ENCODE results near the gene MAPK10.

The MAPK10 gene

DNA sequence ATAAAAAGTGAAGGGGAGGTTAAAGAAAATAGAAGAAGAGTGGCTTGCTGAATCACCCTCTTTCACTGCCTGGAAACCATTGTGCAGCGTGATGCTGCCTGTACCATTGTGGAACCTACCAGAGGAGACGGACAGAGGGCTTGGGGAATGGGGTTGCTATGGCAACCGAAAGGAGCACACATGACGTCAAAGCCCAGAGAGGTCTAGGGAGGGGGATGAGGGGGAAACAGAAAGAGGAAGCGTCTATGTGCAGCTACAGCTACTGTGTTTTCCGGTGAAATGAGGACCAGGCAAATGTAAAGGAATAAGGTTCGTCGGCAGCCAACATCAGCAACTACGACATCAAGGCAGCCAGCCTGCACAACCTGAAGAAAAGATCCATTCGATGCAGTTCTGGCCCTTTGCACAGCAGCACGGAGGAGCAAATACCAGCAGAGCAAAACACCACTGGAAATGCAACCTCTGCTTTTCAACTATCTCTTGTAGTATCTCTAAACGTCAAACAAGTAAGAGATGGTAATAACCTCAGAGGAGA lies at the start of gene MAPK10:
TSS of gene MAPK10 (minus strand) at position 110 of the 535 bp plus-strand sequence.
- Histone ChIP-seq H3K4me1 (ENCODE audit: low read depth, poor library complexity, severe bottlenecking) (peaks cover 19% of the 10 kb centered on the region), H4K20me1 (ENCODE audit: insufficient read depth) (no peaks in the 10 kb centered on the region), H3K4me2 (peak within 1 kb of the TSS; percentile 75), H3K27ac (peak within 1 kb of the TSS; percentile 45), H3K4me3 (IDR thresholded peaks at IDR 0.05; ENCODE audit: insufficient read depth, low read depth, low read length) (peak within 1 kb of the TSS; percentile 72), H3K36me3 (ENCODE audit: insufficient read depth) (no peaks in the 10 kb centered on the region), H3K79me2 (ENCODE audit: insufficient read depth, low read depth) (no peaks in the 10 kb centered on the region), H3K9ac (peak within 1 kb of the TSS; percentile 38; the same call in 1 of the 2 replicates), H3K27me3 (ENCODE audit: insufficient read depth, low read depth) (no peaks in the 10 kb centered on the region), H2AFZ (ENCODE audit: low read depth) (peak within 1 kb of the TSS; percentile 79)
- TF ChIP-seq, protein P1, sequence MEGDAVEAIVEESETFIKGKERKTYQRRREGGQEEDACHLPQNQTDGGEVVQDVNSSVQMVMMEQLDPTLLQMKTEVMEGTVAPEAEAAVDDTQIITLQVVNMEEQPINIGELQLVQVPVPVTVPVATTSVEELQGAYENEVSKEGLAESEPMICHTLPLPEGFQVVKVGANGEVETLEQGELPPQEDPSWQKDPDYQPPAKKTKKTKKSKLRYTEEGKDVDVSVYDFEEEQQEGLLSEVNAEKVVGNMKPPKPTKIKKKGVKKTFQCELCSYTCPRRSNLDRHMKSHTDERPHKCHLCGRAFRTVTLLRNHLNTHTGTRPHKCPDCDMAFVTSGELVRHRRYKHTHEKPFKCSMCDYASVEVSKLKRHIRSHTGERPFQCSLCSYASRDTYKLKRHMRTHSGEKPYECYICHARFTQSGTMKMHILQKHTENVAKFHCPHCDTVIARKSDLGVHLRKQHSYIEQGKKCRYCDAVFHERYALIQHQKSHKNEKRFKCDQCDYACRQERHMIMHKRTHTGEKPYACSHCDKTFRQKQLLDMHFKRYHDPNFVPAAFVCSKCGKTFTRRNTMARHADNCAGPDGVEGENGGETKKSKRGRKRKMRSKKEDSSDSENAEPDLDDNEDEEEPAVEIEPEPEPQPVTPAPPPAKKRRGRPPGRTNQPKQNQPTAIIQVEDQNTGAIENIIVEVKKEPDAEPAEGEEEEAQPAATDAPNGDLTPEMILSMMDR (conservative IDR thresholded peaks at IDR 0.05; ENCODE audit: low read depth, low read length): no peak

DNA sequence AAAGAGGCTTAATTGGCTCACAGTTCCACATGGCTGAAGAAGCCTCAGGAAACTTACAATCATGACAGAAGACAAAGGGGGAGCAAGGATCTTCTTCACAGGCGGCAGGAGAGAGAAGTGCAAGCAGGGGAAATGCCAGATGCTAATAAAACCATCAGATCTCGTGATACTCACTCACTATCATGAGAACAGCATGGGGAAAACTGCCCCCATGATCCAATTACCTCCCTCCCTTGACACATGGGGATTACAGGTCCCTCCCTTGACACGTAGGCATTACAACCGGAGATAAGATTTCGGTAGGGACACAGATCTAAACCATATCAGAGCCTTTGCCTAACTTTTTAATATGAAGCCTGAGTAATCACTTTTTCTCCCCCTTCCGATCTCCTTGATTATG lies 43.7 kb upstream of the MAPK10 start:
- no peak overlapping the region for H3K27ac ChIP-seq
- no peaks in the 10 kb centered on the region for H3K27me3 ChIP-seq (ENCODE audit: insufficient read depth, low read depth)
- H3K4me2 ChIP-seq: no peak overlapping the region
- no peak overlapping the region for H3K4me3 ChIP-seq (IDR thresholded peaks at IDR 0.05; ENCODE audit: insufficient read depth, low read depth, low read length)
- no peak overlapping the region for H3K9ac ChIP-seq
- H3K4me1 ChIP-seq (ENCODE audit: low read depth, poor library complexity, severe bottlenecking): peaks cover 22% of the 10 kb centered on the region
- no peaks in the 10 kb centered on the region for H3K36me3 ChIP-seq (ENCODE audit: insufficient read depth)
- TF ChIP-seq, protein P1 (conservative IDR thresholded peaks at IDR 0.05; ENCODE audit: low read depth, low read length): no peak
- H3K79me2 ChIP-seq (ENCODE audit: insufficient read depth, low read depth): no peaks in the 10 kb centered on the region
- no peak overlapping the region for H2AFZ ChIP-seq (ENCODE audit: low read depth)
- H4K20me1 ChIP-seq (ENCODE audit: insufficient read depth): no peaks in the 10 kb centered on the region

GRCh38 chr4:86401826-86402225 lies 42.0 kb upstream of the MAPK10 start:
- no peak overlapping the region for H3K4me3 ChIP-seq (IDR thresholded peaks at IDR 0.05; ENCODE audit: insufficient read depth, low read depth, low read length)
- no peaks in the 10 kb centered on the region for H3K36me3 ChIP-seq (ENCODE audit: insufficient read depth)
- H3K27me3 ChIP-seq (ENCODE audit: insufficient read depth, low read depth): no peaks in the 10 kb centered on the region
- H4K20me1 ChIP-seq (ENCODE audit: insufficient read depth): no peaks in the 10 kb centered on the region
- no peak overlapping the region for H3K4me2 ChIP-seq
- TF ChIP-seq, protein P1 (conservative IDR thresholded peaks at IDR 0.05; ENCODE audit: low read depth, low read length): no peak
- H3K4me1 ChIP-seq (ENCODE audit: low read depth, poor library complexity, severe bottlenecking): peaks cover 39% of the 10 kb centered on the region
- H3K9ac ChIP-seq: no peak overlapping the region
- no peaks in the 10 kb centered on the region for H3K79me2 ChIP-seq (ENCODE audit: insufficient read depth, low read depth)
- no peak overlapping the region for H3K27ac ChIP-seq
- H2AFZ ChIP-seq (ENCODE audit: low read depth): no peak overlapping the region

DNA sequence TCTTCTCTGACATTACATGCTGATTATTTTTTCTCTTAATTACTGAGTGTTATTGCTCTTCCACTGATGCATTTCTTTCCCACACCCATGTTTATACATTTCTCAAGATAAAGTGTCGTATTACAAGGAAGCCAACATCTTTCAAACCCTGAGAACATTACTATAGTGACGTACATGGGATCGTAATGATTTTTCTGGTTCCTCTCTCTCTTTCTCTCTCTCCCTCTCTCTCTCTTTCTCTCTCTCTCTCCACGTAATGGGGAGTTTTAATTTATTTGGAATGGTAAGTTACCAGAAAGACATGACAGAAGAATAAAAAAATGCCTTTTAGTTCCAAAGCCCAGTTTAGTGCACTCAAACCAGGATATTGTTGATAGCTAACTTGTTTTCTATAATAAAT lies 40.4 kb upstream of the MAPK10 start:
- Histone ChIP-seq H2AFZ (ENCODE audit: low read depth) (no peak overlapping the region), H3K4me1 (ENCODE audit: low read depth, poor library complexity, severe bottlenecking) (peaks cover 41% of the 10 kb centered on the region), H3K27ac (no peak overlapping the region), H3K36me3 (ENCODE audit: insufficient read depth) (no peaks in the 10 kb centered on the region), H3K9ac (no peak overlapping the region), H3K4me3 (IDR thresholded peaks at IDR 0.05; ENCODE audit: insufficient read depth, low read depth, low read length) (no peak overlapping the region), H3K4me2 (no peak overlapping the region), H3K27me3 (ENCODE audit: insufficient read depth, low read depth) (no peaks in the 10 kb centered on the region), H4K20me1 (ENCODE audit: insufficient read depth) (no peaks in the 10 kb centered on the region), H3K79me2 (ENCODE audit: insufficient read depth, low read depth) (no peaks in the 10 kb centered on the region)
- TF ChIP-seq, protein P1 (conservative IDR thresholded peaks at IDR 0.05; ENCODE audit: low read depth, low read length): no peak
